OCI-LY7 (cell line): ENCODE measurements around the gene TCAIM. TPM values are rescaled to one million over a fixed set of nuclear protein-coding genes. Genes with fewer than 3 reads are reported as not detected.

Source experiments
- BruUV-seq: library from RNA; stranded (reverse); fragments of 400-500 nt; replicated peaks from 2 replicates; lab custom pipeline; 2021; lab: Mats Ljungman, UMichigan
- CTCF ChIA-PET: fragments of 300-600 bp; sonication (Branson Sonifier 250); formaldehyde crosslinking; loops from one replicate; lab custom pipeline; 2022; ENCODE audit warnings: antibody characterized with exemption; ENCODE audit not compliant: unreplicated experiment; lab: Charles Lee
- POLR2A ChIA-PET: fragments of 300-600 bp; sonication (Branson Sonifier 250); formaldehyde crosslinking; loops from one replicate; lab custom pipeline; 2022; ENCODE audit warnings: antibody characterized with exemption; lab: Charles Lee
- DNase-seq: peaks from one replicate; pipeline ENCODE4 v3.0.0-alpha.2; 2015; ENCODE audit warnings: low spot score
- H2AFZ ChIP-seq: fragments of 200-600 bp; sonication (generic), shearing (Covaris generic); 2 replicates; pipeline ENCODE4 v1.6.1; 2014; ENCODE audit warnings: mild to moderate bottlenecking, antibody characterized with exemption, low read length, moderate library complexity
- H3K27ac ChIP-seq: fragments of 200-600 bp; sonication (generic); 2 replicates; pipeline ENCODE4 v1.5.1; 2014; ENCODE audit warnings: mixed run types, low read depth, mild to moderate bottlenecking, moderate library complexity, low read length, inconsistent platforms; ENCODE audit not compliant: poor library complexity, severe bottlenecking
- H3K36me3 ChIP-seq: fragments of 200-600 bp; sonication (generic); 2 replicates; pipeline ENCODE4 v1.6.1; 2014; ENCODE audit warnings: mild to moderate bottlenecking, antibody characterized with exemption, low read length, moderate library complexity, mixed read lengths; ENCODE audit not compliant: insufficient read depth
- H3K4me1 ChIP-seq: fragments of 200-600 bp; sonication (generic); 2 replicates; pipeline ENCODE4 v1.5.1; 2014; ENCODE audit warnings: mild to moderate bottlenecking, low read length; ENCODE audit not compliant: insufficient read depth, poor library complexity, severe bottlenecking
- H3K4me2 ChIP-seq: fragments of 200-600 bp; sonication (generic); 2 replicates; pipeline ENCODE4 v1.6.1; 2014; ENCODE audit warnings: mild to moderate bottlenecking, low read length
- H3K4me3 ChIP-seq: fragments of 200-600 bp; sonication (generic); 2 replicates; pipeline ENCODE4 v1.5.1; 2014; ENCODE audit warnings: mild to moderate bottlenecking, low read depth, low read length; ENCODE audit not compliant: poor library complexity, severe bottlenecking
- H3K79me2 ChIP-seq: fragments of 200-600 bp; sonication (generic); 2 replicates; pipeline ENCODE4 v1.6.1; 2016; ENCODE audit warnings: low read depth, mild to moderate bottlenecking, low read length, moderate library complexity, mixed read lengths; ENCODE audit not compliant: insufficient read depth
- H3K9me2 ChIP-seq: fragments of 200-600 bp; sonication (generic); 2 replicates; pipeline ENCODE4 v1.6.1; 2016; ENCODE audit warnings: mild to moderate bottlenecking, low read length, mixed read lengths; ENCODE audit not compliant: insufficient read depth
- H3K9me3 ChIP-seq: fragments of 200-600 bp; sonication (generic); 2 replicates; pipeline ENCODE4 v1.6.1; 2014; ENCODE audit warnings: mild to moderate bottlenecking, mixed run types, low read length, mixed read lengths
- H4K20me1 ChIP-seq: fragments of 200-600 bp; sonication (generic); 2 replicates; pipeline ENCODE4 v1.6.1; 2014; ENCODE audit warnings: mild to moderate bottlenecking, antibody characterized with exemption, low read length, moderate library complexity, mixed read lengths; ENCODE audit not compliant: insufficient read depth
- CTCF ChIP-seq: fragments of 200-600 bp; sonication (generic); conservative IDR thresholded peaks from 2 replicates; pipeline ENCODE4 v1.5.1; 2014; ENCODE audit warnings: mild to moderate bottlenecking, antibody characterized with exemption, low read length, moderate library complexity, mixed read lengths
- EZH2phosphoT487 ChIP-seq: fragments of 200-600 bp; sonication (generic); IDR thresholded peaks from 2 replicates; pipeline ENCODE4 v1.6.1; 2018; ENCODE audit warnings: low read depth, borderline replicate concordance, mild to moderate bottlenecking, mixed run types, antibody characterized with exemption, low read length, moderate library complexity, mixed read lengths
- intact Hi-C: fragments of 100-400 bp; cut with micrococcal nuclease; formaldehyde crosslinking; loops from one replicate; pipeline ENCODE4 v1.10.0; 2022; ENCODE audit not compliant: unreplicated experiment
- total RNA-seq, 2 experiments: library from RNA; depleted of rRNA in 1 of 2; stranded (reverse); fragments of >200 nt in 1 of 2; shearing (Covaris generic) in 1 of 2; gene quantifications; 2 replicates each; pipeline ENCODE4 v1.2.3, GENCODE V29; 2014 to 2022

Gene TCAIM
- total RNA-seq, 2 experiments from 2014 or later: 15.2 to 24.0 TPM

GRCh38 chr3:44348993-44349392 lies 10.4 kb downstream of the TCAIM start:
- Histone ChIP-seq H3K9me3 (0 out of 2 replicates have a peak, but pooled peaks cover 5% of the 10 kb centered on the region), H3K9me2 (no peaks in the 10 kb centered on the region)
- intact Hi-C loops: no loop called here

GRCh38 chr3:44353355-44353924 lies 14.9 kb downstream of the TCAIM start:
- Histone ChIP-seq H3K9me2 (no peaks in the 10 kb centered on the region), H3K4me2 (no peak overlapping the region), H3K4me3 (no peak overlapping the region), H2AFZ (no peak overlapping the region), H3K9me3 (0 out of 2 replicates have a peak, but pooled peaks cover 5% of the 10 kb centered on the region), H3K4me1 (no peaks in the 10 kb centered on the region), H3K27ac (no peak overlapping the region), H3K79me2 (no peaks in the 10 kb centered on the region), H3K36me3 (peaks cover 12% of the 10 kb centered on the region; the same call in 1 of the 2 replicates), H4K20me1 (no peaks in the 10 kb centered on the region)
- no peak for DNase-seq
- intact Hi-C loops: no loop called here
- ChIA-PET POLR2A (interaction anchor here (0.6 to 1.1 kb wide), 3 partner anchors 13 to 1731 kb away, joined by 3 read pairs; no protein-coding TSS in a partner anchor), CTCF (no interaction called here)
- BruUV-seq: no TSS peak
- no peak for TF ChIP-seq EZH2phosphoT487
- TF ChIP-seq CTCF: no peak

More at GRCh38 chr3:44348993-44349392, 10.4 kb downstream of the TCAIM start:
- Histone ChIP-seq H3K4me3 (no peak overlapping the region), H3K4me2 (no peak overlapping the region), H3K27ac (no peak overlapping the region), H4K20me1 (no peaks in the 10 kb centered on the region), H3K79me2 (no peaks in the 10 kb centered on the region), H2AFZ (no peak overlapping the region), H3K36me3 (no peaks in the 10 kb centered on the region), H3K4me1 (no peaks in the 10 kb centered on the region)
- ChIA-PET POLR2A (no interaction called here), CTCF (no interaction called here)
- BruUV-seq: no TSS peak
- TF ChIP-seq CTCF: no peak
- no peak for TF ChIP-seq EZH2phosphoT487
- DNase-seq: no peak

GRCh38 chr3:44355362-44356033 lies 16.9 kb downstream of the TCAIM start:
- H3K9me2 ChIP-seq: no peaks in the 10 kb centered on the region
- no peak for DNase-seq
- H3K9me3 ChIP-seq: 0 out of 2 replicates have a peak, but pooled peaks cover 5% of the 10 kb centered on the region
- H3K79me2 ChIP-seq: no peaks in the 10 kb centered on the region
- intact Hi-C loops: no loop called here
- no peak overlapping the region for H3K4me3 ChIP-seq
- no peak overlapping the region for H3K4me2 ChIP-seq
- H4K20me1 ChIP-seq: no peaks in the 10 kb centered on the region
- ChIA-PET POLR2A (interaction anchor here (0.5 to 0.6 kb wide), 2 partner anchors 397 to 692 kb away, joined by 3 read pairs; no protein-coding TSS in a partner anchor), CTCF (no interaction called here)
- peaks cover 16% of the 10 kb centered on the region; the same call in 1 of the 2 replicates for H3K36me3 ChIP-seq
- BruUV-seq: no TSS peak
- TF ChIP-seq EZH2phosphoT487 (no peak), CTCF (no peak)
- H3K27ac ChIP-seq: no peak overlapping the region
- no peak overlapping the region for H2AFZ ChIP-seq
- no peaks in the 10 kb centered on the region for H3K4me1 ChIP-seq
